SIG-M5 (cell line): ENCODE measurements around the gene VSIG4.

Experiments used
- DNase-seq: peaks from one replicate; lab custom pipeline; 2025; lab: John Stamatoyannopoulos, UW

Gene VSIG4

GRCh38 chrX:66008328-66008970, 31.4 kb downstream of the VSIG4 start:
- no peak for DNase-seq

- no peak for DNase-seq
These were observed 32.0 kb downstream of the VSIG4 start for GRCh38 chrX:66007851-66008250.

DNA sequence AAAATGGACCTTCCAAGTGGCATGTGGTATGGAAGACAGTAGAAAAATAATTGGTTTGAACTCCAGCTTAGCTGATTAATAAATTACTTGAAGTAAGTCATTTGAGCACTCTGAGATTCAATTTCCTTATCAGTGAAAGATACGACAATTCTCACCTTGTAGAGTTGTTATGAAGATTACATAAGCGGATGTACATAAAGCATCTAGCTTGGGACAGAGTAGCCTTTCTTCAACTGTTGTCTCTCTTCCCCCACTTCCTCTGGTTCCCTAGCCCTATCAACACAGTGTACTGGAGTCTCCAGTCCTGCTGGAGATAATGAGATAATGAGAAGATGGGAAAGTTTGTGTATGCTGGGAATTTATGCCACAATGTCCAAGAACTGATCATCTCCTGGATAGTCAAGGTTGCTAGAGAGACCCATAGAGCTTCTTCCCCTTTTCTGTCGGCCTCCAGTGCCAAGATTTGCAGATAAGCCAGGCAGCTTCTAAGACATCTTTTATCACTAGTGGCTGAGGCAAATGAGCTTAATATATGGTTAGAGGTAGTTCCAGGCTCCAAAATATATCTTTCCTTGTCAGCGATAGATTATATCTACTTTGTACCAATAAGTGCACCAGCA, 33.9 kb downstream of the VSIG4 start:
- peak; percentile 5 for DNase-seq

GRCh38 chrX:66004928-66005829, 34.7 kb downstream of the VSIG4 start:
- peak; percentile 73 for DNase-seq

DNA sequence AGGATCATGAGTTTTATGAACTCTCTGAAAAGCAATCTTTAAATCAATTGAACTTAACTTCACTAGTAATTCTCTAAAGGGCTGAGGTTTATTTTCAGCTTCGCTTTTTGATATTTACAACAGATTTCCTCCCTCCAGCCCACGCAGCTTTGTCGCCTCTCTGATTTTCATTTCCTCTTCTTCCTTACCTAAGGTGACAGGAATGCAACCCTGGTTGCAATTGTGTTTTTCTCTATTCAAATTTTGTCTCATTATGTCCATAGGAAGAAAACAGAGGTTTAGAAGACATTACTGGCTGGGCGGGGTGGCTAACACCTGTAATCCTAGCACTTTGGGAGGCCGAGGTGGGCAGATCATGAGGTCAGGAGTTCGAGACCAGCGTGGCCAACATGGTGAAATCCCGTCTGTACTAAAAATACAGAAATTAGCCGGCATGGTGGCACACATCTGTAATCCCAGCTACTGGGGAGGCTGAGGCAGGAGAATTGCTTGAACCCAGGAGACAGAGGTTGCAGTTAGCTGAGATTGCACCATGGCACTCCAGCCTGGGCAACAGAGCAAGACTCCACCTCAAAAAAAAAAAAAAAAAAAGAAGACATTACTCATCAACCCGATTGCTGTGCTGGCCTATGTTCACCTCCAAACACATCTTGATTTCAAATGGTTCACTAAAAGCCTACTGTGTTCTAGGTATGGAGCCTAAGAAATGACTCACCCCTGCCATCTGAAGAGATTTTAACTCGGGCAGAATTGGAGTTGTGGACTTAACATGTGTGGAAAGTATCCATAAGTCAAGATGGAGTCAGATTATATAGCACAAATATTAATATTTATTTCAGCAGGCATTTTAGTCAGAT, 36.8 kb downstream of the VSIG4 start:
- DNase-seq: no peak

DNA sequence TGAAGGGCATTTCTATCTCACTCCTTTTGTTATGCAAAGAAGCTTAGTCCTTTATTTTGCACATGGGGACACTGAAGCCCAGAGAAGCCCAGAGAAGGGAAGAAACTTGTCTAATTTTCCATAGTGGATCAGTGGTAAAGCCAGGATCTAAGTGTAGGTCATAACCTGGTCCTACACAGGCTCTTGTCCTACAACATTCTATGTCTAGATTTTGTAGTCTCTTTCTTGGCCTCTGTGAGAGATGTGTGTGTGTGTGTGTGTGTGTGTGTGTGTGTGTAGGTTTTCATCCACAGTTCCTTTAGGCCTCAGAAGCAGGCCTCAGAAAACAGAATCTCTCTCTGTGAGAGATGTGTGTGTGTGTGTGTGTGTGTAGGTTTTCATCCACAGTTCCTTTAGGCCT, 38.3 kb downstream of the VSIG4 start:
- DNase-seq: no peak

DNA sequence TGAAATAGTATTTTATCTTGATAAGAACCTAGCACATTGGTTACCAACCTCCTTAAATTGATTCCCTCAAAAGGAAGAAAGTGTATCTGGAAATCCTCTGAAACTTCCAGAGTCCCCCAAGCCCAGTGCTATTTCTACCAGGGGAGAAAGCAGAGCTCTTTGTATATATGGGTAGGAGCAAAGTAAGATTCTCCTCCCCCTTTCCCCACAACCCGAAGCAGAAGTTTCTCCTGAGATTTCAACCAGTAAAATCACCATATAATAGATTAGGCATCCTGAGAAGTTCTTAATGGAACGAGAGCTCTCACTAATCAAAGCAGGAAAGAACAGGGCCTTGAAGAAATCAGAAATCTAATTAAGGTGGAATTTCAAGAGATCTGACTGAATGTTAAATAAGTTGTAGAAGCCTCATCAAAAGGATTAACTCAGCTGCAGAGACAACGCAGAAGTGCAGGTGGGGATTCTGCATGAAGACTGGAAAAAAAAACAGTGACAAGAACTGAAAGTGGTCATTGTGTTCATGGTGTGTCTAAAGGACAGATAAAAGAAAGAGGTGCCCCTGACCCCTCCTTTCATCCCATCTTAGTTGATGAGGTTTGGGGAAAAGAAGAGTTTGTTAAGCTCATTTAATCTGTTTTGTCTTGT, 39.1 kb downstream of the VSIG4 start:
- no peak for DNase-seq

DNA sequence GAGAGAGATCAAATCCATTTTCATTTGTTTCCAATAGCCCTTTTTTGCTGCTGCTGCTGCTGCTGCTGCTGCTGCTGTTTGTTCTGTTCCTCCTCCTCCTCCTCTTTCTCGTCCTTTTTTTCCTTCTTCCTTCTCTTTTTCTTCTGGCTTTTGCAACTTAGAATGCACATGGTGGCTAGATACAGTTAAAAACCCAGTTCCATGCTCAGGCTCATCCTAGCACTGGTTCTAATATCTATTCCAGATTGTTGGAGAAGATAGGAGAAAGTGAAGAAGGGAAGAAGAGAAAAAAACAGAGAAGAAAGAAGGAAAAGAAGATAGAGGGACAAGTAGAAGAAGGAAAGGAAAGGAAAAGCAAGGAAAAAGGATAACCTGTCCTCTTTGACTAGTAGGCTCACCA, 39.7 kb downstream of the VSIG4 start:
- no peak for DNase-seq

DNA sequence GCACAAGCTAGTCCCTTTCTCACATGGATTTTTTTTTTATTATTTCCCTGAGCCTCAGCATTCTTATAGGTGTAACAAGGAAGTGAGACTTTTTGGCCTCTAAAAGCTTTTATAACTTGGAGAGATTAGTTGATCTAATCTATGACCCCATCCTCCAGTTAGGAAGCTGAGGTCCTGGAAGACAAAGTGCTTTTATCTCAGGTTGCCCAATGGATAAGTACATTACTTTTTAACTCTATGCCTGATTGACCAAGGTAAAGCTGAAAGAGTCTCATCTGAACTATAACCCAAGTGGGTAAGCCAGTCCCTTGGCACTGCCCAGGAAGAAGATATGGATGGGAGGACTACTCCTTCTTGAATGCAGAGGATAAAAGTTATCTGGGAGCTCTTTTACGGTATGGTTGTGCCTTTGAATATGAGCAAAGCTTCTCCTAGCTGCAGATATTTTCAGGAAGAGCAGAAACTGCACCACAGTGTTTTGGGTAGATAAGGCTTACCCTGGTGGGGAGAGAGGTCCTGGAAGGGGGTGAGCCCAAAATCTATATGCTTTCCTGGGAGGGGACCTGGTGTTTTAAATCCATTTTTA, 40.2 kb downstream of the VSIG4 start:
- DNase-seq: no peak

- no peak for DNase-seq
These were observed 40.8 kb downstream of the VSIG4 start for GRCh38 chrX:65999029-65999562.

DNA sequence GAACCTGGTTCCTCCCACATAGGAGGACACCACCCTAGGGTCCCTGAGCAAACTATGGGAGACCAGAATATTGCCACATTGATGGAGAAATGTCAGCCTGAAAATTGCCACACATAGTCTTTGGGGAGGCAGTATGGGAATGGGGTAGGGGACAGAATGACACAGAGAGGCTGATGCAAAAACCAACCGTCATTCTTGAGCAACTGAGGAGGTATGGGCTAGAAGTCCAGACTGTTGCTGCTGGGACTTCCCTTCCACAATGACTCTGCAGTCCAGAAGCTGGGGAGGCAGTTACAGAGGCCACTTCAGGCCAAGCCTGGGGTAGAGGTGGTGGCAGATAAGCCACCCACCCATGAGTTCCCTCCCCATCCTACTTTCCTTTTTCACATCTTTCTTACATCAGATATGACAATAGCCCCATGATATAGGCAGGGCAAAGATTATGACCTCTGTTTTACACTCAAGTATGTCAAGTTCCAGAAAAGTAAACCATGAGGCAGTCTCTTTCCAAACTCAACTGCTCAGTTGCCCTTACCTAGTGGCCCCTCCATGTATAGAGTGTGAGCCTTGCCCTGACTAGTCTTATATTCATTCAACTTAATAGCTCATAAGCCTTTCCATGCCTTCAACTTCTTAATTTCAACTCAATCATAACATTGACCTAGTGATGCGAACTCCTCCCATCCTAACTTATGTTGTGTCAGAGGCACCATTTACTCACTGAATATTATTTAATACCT, 41.7 kb downstream of the VSIG4 start:
- peak; percentile 75 for DNase-seq

- DNase-seq: no peak
These were observed 45.1 kb downstream of the VSIG4 start for GRCh38 chrX:65994519-65995506.

GRCh38 chrX:65993915-65994460, 45.9 kb downstream of the VSIG4 start:
- no peak for DNase-seq

- no peak for DNase-seq
These were observed 46.5 kb downstream of the VSIG4 start for GRCh38 chrX:65993332-65993731.

GRCh38 chrX:65990702-65991101, 49.2 kb downstream of the VSIG4 start:
- DNase-seq: no peak

- DNase-seq: no peak
These were observed 52.1 kb downstream of the VSIG4 start for GRCh38 chrX:65987811-65988210.

GRCh38 chrX:65985922-65986588, 53.8 kb downstream of the VSIG4 start:
- peak; percentile 42 for DNase-seq

- no peak for DNase-seq
These were observed 54.7 kb downstream of the VSIG4 start for GRCh38 chrX:65985211-65985610.
